HG03064 (cell line): ENCODE results near the gene QTRT2.

Experiments used
- ATAC-seq: cut with Tn5 transposase; IDR thresholded peaks from one replicate; pipeline ENCODE4 v1.9.1; 2021; ENCODE audit warnings: low read depth; ENCODE audit not compliant: unreplicated experiment

Gene QTRT2

GRCh38 chr3:114076711-114077110 lies 20.2 kb downstream of the QTRT2 start:
- no peak for ATAC-seq

- ATAC-seq: no peak
These were observed 21.6 kb downstream of the QTRT2 start for GRCh38 chr3:114078126-114078525.

GRCh38 chr3:114079761-114080160 lies 23.2 kb downstream of the QTRT2 start:
- ATAC-seq: no peak

- no peak for ATAC-seq
These were observed 23.7 kb downstream of the QTRT2 start for GRCh38 chr3:114080201-114080600.

GRCh38 chr3:114081037-114081436 lies 24.5 kb downstream of the QTRT2 start:
- ATAC-seq: no peak

GRCh38 chr3:114083112-114083511 lies 26.6 kb downstream of the QTRT2 start:
- no peak for ATAC-seq

GRCh38 chr3:114086356-114086755 lies 29.8 kb downstream of the QTRT2 start:
- no peak for ATAC-seq

GRCh38 chr3:114089675-114090074 lies 33.1 kb downstream of the QTRT2 start:
- ATAC-seq: no peak

- ATAC-seq: no peak
These were observed 35.8 kb downstream of the QTRT2 start for GRCh38 chr3:114092151-114093015.

- ATAC-seq: no peak
These were observed 36.5 kb downstream of the QTRT2 start for GRCh38 chr3:114093016-114093380.

GRCh38 chr3:114093596-114093995 lies 37.1 kb downstream of the QTRT2 start:
- no peak for ATAC-seq

GRCh38 chr3:114095796-114096195 lies 39.3 kb downstream of the QTRT2 start:
- ATAC-seq: no peak

GRCh38 chr3:114101101-114101500 lies 44.6 kb downstream of the QTRT2 start:
- ATAC-seq: no peak

GRCh38 chr3:114103181-114103580 lies 46.6 kb downstream of the QTRT2 start:
- no peak for ATAC-seq

GRCh38 chr3:114103858-114104257 lies 47.3 kb downstream of the QTRT2 start:
- no peak for ATAC-seq

GRCh38 chr3:114104414-114104813 lies 47.9 kb downstream of the QTRT2 start:
- no peak for ATAC-seq

- no peak for ATAC-seq
These were observed 51.6 kb downstream of the QTRT2 start for GRCh38 chr3:114108137-114108536.

GRCh38 chr3:114110439-114110838 lies 53.9 kb downstream of the QTRT2 start:
- no peak for ATAC-seq

- no peak for ATAC-seq
These were observed 54.7 kb downstream of the QTRT2 start for GRCh38 chr3:114111060-114111770.

GRCh38 chr3:114112696-114113095 lies 56.2 kb downstream of the QTRT2 start:
- ATAC-seq: no peak

GRCh38 chr3:114114719-114115118 lies 58.2 kb downstream of the QTRT2 start:
- no peak for ATAC-seq

GRCh38 chr3:114115143-114115542 lies 58.6 kb downstream of the QTRT2 start:
- no peak for ATAC-seq
